Measurements from ENCODE around the gene SNORC. TPM values are rescaled to one million over a fixed set of nuclear protein-coding genes. Genes with fewer than 3 reads are reported as not detected.

Gene SNORC
- total and polyA plus RNA-seq, 2 donors from 2014 or later = 2.7 to 3.3 TPM

DNA sequence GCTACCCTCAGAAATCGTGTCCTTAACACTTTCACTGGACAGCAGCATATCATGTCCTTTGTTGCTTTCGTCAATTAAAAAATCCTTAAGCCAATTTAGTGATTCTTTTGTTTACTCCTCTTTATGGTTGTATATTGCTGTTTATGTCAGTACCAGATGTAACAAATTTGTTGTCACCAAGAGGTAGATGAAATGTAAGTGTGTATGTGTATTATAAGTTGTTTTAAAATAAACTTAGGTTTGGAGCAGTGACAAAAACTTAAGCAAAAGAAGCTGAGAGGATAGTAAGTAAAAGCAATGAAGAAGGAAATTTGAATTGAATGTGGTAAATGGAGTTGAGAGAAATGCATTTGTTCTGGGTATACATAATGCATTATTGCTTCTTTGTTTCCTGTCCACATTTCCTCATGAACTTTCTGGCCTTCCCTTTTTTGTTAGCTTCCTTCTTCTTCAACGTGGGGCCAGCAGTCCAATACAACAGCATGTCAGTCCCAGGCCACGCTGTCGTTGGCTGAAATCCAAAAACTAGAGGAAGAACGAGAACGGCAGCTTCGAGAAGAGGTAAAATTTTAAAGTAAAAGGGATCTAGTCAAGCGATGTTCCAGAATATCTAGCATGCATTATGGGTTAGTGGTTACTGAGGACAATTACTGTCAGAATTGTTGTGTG lies 30.5 kb upstream of the SNORC start:
- intact Hi-C loops (cut with DNase I) = no loop called here
- Histone ChIP-seq H3K9ac (ENCODE audit: low read length in 3 of 3) (no peak overlapping the region), H3K4me1 (ENCODE audit: control insufficient read depth in 2 of 3, insufficient read depth in 2 of 3, low read depth in 1 of 3, low read length in 3 of 3) (peaks cover 0 to 4% (median 0%) of the 10 kb centered on the region in 3 donors), H3K36me3 (ENCODE audit: control insufficient read depth in 2 of 3, insufficient read depth in 3 of 3, low read length in 3 of 3) (peaks cover 2 to 55% (median 30%) of the 10 kb centered on the region in 3 donors), H3K27ac (ENCODE audit: low read depth in 2 of 2, low read length in 2 of 2) (no peak overlapping the region), H3K27me3 (ENCODE audit: control insufficient read depth, insufficient read depth, low read length) (no peaks in the 10 kb centered on the region), H3K9me3 (ENCODE audit: control insufficient read depth in 2 of 3, insufficient read depth in 1 of 3, low read length in 3 of 3) (no peaks in the 10 kb centered on the region), H3K4me3 (ENCODE audit: low read length in 3 of 3) (no peak overlapping the region)
- no peak for FAIRE-seq
- DNase-seq = peak in 1 of 5 donors; percentile 49
- TF ChIP-seq, protein P1, sequence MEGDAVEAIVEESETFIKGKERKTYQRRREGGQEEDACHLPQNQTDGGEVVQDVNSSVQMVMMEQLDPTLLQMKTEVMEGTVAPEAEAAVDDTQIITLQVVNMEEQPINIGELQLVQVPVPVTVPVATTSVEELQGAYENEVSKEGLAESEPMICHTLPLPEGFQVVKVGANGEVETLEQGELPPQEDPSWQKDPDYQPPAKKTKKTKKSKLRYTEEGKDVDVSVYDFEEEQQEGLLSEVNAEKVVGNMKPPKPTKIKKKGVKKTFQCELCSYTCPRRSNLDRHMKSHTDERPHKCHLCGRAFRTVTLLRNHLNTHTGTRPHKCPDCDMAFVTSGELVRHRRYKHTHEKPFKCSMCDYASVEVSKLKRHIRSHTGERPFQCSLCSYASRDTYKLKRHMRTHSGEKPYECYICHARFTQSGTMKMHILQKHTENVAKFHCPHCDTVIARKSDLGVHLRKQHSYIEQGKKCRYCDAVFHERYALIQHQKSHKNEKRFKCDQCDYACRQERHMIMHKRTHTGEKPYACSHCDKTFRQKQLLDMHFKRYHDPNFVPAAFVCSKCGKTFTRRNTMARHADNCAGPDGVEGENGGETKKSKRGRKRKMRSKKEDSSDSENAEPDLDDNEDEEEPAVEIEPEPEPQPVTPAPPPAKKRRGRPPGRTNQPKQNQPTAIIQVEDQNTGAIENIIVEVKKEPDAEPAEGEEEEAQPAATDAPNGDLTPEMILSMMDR (IDR thresholded peaks at IDR 0.05; ENCODE audit: borderline replicate concordance, extremely low read depth, insufficient read depth) = no peak

DNA sequence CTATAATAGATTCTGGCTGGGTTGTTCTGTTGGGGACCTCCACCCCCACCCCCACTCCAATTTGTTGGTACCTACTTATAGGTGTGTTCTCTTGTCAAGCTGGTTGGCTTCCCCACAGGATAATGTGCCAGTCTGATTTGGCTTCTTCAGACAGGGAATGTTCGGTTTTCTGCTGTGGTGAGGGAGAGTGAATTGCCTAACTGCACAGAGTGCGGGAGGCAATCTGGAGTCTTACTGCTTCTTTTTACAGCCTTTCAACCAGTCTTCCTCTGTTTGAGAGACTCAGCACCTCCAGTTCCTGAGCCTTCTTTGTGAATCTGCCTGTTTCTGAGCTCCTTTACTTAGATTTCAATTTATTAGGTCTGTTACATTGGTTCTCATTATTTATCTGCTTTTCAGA lies 27.4 kb upstream of the SNORC start:
- no peak overlapping the region for H3K27ac ChIP-seq (ENCODE audit: low read depth in 2 of 2, low read length in 2 of 2)
- peaks cover 0 to 4% (median 0%) of the 10 kb centered on the region in 3 donors for H3K4me1 ChIP-seq (ENCODE audit: control insufficient read depth in 2 of 3, insufficient read depth in 2 of 3, low read depth in 1 of 3, low read length in 3 of 3)
- H3K9me3 ChIP-seq (ENCODE audit: control insufficient read depth in 2 of 3, insufficient read depth in 1 of 3, low read length in 3 of 3) = no peaks in the 10 kb centered on the region
- no peak for DNase-seq
- TF ChIP-seq, protein P1 (IDR thresholded peaks at IDR 0.05; ENCODE audit: borderline replicate concordance, extremely low read depth, insufficient read depth) = no peak
- no peak overlapping the region for H3K9ac ChIP-seq (ENCODE audit: low read length in 3 of 3)
- no peak overlapping the region for H3K4me3 ChIP-seq (ENCODE audit: low read length in 3 of 3)
- intact Hi-C loops (cut with DNase I) = no loop called here
- no peak for FAIRE-seq
- peaks cover 7 to 63% (median 38%) of the 10 kb centered on the region in 3 donors for H3K36me3 ChIP-seq (ENCODE audit: control insufficient read depth in 2 of 3, insufficient read depth in 3 of 3, low read length in 3 of 3)
- no peaks in the 10 kb centered on the region for H3K27me3 ChIP-seq (ENCODE audit: control insufficient read depth, insufficient read depth, low read length)

DNA sequence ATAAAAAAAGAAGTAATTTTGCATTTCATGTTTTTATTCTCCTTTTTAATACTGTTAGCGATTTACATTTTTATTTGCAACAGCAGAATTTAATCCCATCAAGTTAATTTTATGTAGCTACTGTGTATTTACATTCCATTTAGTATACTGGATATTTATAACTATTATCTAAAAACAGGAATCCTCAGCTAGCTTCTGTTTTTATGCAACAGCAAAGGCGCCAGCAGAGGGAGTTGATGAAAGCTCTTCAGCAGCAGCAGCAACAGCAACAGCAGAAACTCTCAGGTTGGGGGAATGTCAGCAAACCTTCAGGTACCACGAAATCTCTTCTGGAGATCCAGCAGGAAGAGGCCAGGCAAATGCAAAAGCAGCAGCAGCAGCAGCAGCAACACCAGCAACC lies 26.2 kb upstream of the SNORC start:
- no peak overlapping the region for H3K27ac ChIP-seq (ENCODE audit: low read depth in 2 of 2, low read length in 2 of 2)
- H3K36me3 ChIP-seq (ENCODE audit: control insufficient read depth in 2 of 3, insufficient read depth in 3 of 3, low read length in 3 of 3) = peaks cover 7 to 73% (median 46%) of the 10 kb centered on the region in 3 donors
- TF ChIP-seq, protein P1 (IDR thresholded peaks at IDR 0.05; ENCODE audit: borderline replicate concordance, extremely low read depth, insufficient read depth) = no peak
- no peaks in the 10 kb centered on the region for H3K4me1 ChIP-seq (ENCODE audit: control insufficient read depth in 2 of 3, insufficient read depth in 2 of 3, low read depth in 1 of 3, low read length in 3 of 3)
- H3K9ac ChIP-seq (ENCODE audit: low read length in 3 of 3) = no peak overlapping the region
- intact Hi-C loops (cut with DNase I) = no loop called here
- DNase-seq = no peak
- no peaks in the 10 kb centered on the region for H3K27me3 ChIP-seq (ENCODE audit: control insufficient read depth, insufficient read depth, low read length)
- H3K4me3 ChIP-seq (ENCODE audit: low read length in 3 of 3) = no peak overlapping the region
- H3K9me3 ChIP-seq (ENCODE audit: control insufficient read depth in 2 of 3, insufficient read depth in 1 of 3, low read length in 3 of 3) = no peaks in the 10 kb centered on the region
- no peak for FAIRE-seq
